Measurements from ENCODE around the gene ANO9. TPM values are rescaled to one million over a fixed set of nuclear protein-coding genes. Genes with fewer than 3 reads are reported as not detected.

Gene ANO9
- total RNA-seq, 1 donor from 2014 or later: 1.9 TPM

- Histone ChIP-seq H3K9me3 (ENCODE audit: insufficient read depth, low read depth, low read length) (no peaks in the 10 kb centered on the region), H2AFZ (ENCODE audit: low read depth, low read length) (no peak overlapping the region), H3K4me1 (ENCODE audit: insufficient read depth, low read length) (no peaks in the 10 kb centered on the region), H4K20me1 (ENCODE audit: insufficient read depth, low read length) (peaks cover 7% of the 10 kb centered on the region), H3K4me2 (ENCODE audit: low read length) (no peak overlapping the region), H3K27ac (ENCODE audit: low read depth, low read length) (no peak overlapping the region), H3K4me3 (ENCODE audit: insufficient read depth, low read depth, low read length) (no peak overlapping the region), H3K36me3 (ENCODE audit: insufficient read depth, low read length) (no peaks in the 10 kb centered on the region), H3K9ac (ENCODE audit: low read length) (no peak overlapping the region), H3K27me3 (ENCODE audit: insufficient read depth, low read length) (no peaks in the 10 kb centered on the region), H3K79me2 (ENCODE audit: insufficient read depth, low read length) (peaks cover 17% of the 10 kb centered on the region)
- no peaks in the 10 kb centered on the region for H3K4me1 Mint-ChIP-seq (ENCODE audit: low read depth, unreplicated experiment)
- no peak overlapping the region for H3K4me3 Mint-ChIP-seq (ENCODE audit: unreplicated experiment)
- H3K27me3 Mint-ChIP-seq (ENCODE audit: low read depth, unreplicated experiment): no peaks in the 10 kb centered on the region
- no peak for DNase-seq (ENCODE audit: low read depth)
- no peak overlapping the region for H3K27ac Mint-ChIP-seq (ENCODE audit: unreplicated experiment)
- no peak for TF ChIP-seq EZH2 (IDR thresholded peaks at IDR 0.05; ENCODE audit: insufficient read depth, low read length)
- no peak for TF ChIP-seq CTCF (IDR thresholded peaks at IDR 0.05; ENCODE audit: insufficient read depth, low read depth, low read length)
- H3K9me3 Mint-ChIP-seq (ENCODE audit: unreplicated experiment): no peaks in the 10 kb centered on the region
- H3K36me3 Mint-ChIP-seq (ENCODE audit: low read depth, unreplicated experiment): peaks cover 4% of the 10 kb centered on the region
- no peak for FAIRE-seq
These were observed 47.2 kb upstream of the ANO9 start for GRCh38 chr11:488992-489391.

- Histone ChIP-seq H3K27me3 (ENCODE audit: insufficient read depth, low read length) (no peaks in the 10 kb centered on the region), H3K4me2 (ENCODE audit: low read length) (no peak overlapping the region), H3K27ac (ENCODE audit: low read depth, low read length) (no peak overlapping the region), H3K4me3 (ENCODE audit: insufficient read depth, low read depth, low read length) (no peak overlapping the region), H3K4me1 (ENCODE audit: insufficient read depth, low read length) (no peaks in the 10 kb centered on the region), H4K20me1 (ENCODE audit: insufficient read depth, low read length) (peaks cover 10% of the 10 kb centered on the region), H2AFZ (ENCODE audit: low read depth, low read length) (no peak overlapping the region), H3K36me3 (ENCODE audit: insufficient read depth, low read length) (no peaks in the 10 kb centered on the region), H3K9ac (ENCODE audit: low read length) (no peak overlapping the region), H3K79me2 (ENCODE audit: insufficient read depth, low read length) (peaks cover 21% of the 10 kb centered on the region), H3K9me3 (ENCODE audit: insufficient read depth, low read depth, low read length) (no peaks in the 10 kb centered on the region)
- Mint-ChIP-seq H3K4me3 (ENCODE audit: unreplicated experiment) (no peak overlapping the region), H3K9me3 (ENCODE audit: unreplicated experiment) (no peaks in the 10 kb centered on the region), H3K36me3 (ENCODE audit: low read depth, unreplicated experiment) (peaks cover 5% of the 10 kb centered on the region), H3K4me1 (ENCODE audit: low read depth, unreplicated experiment) (no peaks in the 10 kb centered on the region), H3K27me3 (ENCODE audit: low read depth, unreplicated experiment) (no peaks in the 10 kb centered on the region), H3K27ac (ENCODE audit: unreplicated experiment) (no peak overlapping the region)
- no peak for FAIRE-seq
- no peak for DNase-seq (ENCODE audit: low read depth)
- no peak for TF ChIP-seq CTCF (IDR thresholded peaks at IDR 0.05; ENCODE audit: insufficient read depth, low read depth, low read length)
- TF ChIP-seq EZH2 (IDR thresholded peaks at IDR 0.05; ENCODE audit: insufficient read depth, low read length): no peak
These were observed 46.8 kb upstream of the ANO9 start for GRCh38 chr11:488579-488978.

- H3K36me3 ChIP-seq (ENCODE audit: insufficient read depth, low read length): no peaks in the 10 kb centered on the region
- no peak overlapping the region for H3K4me3 ChIP-seq (ENCODE audit: insufficient read depth, low read depth, low read length)
- H3K79me2 ChIP-seq (ENCODE audit: insufficient read depth, low read length): peaks cover 22% of the 10 kb centered on the region
- H2AFZ ChIP-seq (ENCODE audit: low read depth, low read length): no peak overlapping the region
- no peak overlapping the region for H3K27ac ChIP-seq (ENCODE audit: low read depth, low read length)
- Mint-ChIP-seq H3K27me3 (ENCODE audit: low read depth, unreplicated experiment) (no peaks in the 10 kb centered on the region), H3K9me3 (ENCODE audit: unreplicated experiment) (no peaks in the 10 kb centered on the region), H3K4me3 (ENCODE audit: unreplicated experiment) (no peak overlapping the region), H3K36me3 (ENCODE audit: low read depth, unreplicated experiment) (peaks cover 5% of the 10 kb centered on the region), H3K4me1 (ENCODE audit: low read depth, unreplicated experiment) (no peaks in the 10 kb centered on the region), H3K27ac (ENCODE audit: unreplicated experiment) (no peak overlapping the region)
- no peaks in the 10 kb centered on the region for H3K9me3 ChIP-seq (ENCODE audit: insufficient read depth, low read depth, low read length)
- DNase-seq (ENCODE audit: low read depth): no peak
- FAIRE-seq: no peak
- TF ChIP-seq CTCF (IDR thresholded peaks at IDR 0.05; ENCODE audit: insufficient read depth, low read depth, low read length) (no peak), EZH2 (IDR thresholded peaks at IDR 0.05; ENCODE audit: insufficient read depth, low read length) (no peak)
- H4K20me1 ChIP-seq (ENCODE audit: insufficient read depth, low read length): peaks cover 10% of the 10 kb centered on the region
- no peak overlapping the region for H3K4me2 ChIP-seq (ENCODE audit: low read length)
- H3K4me1 ChIP-seq (ENCODE audit: insufficient read depth, low read length): no peaks in the 10 kb centered on the region
- H3K27me3 ChIP-seq (ENCODE audit: insufficient read depth, low read length): no peaks in the 10 kb centered on the region
- H3K9ac ChIP-seq (ENCODE audit: low read length): no peak overlapping the region
These were observed 46.3 kb upstream of the ANO9 start for GRCh38 chr11:488062-488461.
